HL-60 (cell line): ENCODE data around the gene CIRBP.

ENCODE experiments used
- CTCF ChIP-seq: IDR thresholded peaks from one replicate; pipeline ENCODE4 v1.5.1; 2011; ENCODE audit warnings: low read length, control low read depth, inconsistent platforms; ENCODE audit not compliant: insufficient read depth
- REST ChIP-seq: IDR thresholded peaks from 2 replicates; pipeline ENCODE4 v1.6.1; 2012; ENCODE audit warnings: low read depth; ENCODE audit not compliant: insufficient replicate concordance

- TF ChIP-seq CTCF, result no peak
- TF ChIP-seq REST, result no peak
Measured at GRCh38 chr19:1278074-1278473, 8.9 kb downstream of the CIRBP start.
